K562 (cell line): ENCODE data around the gene PDE11A.

Experiments used
- BHLHE40 ChIP-seq: IDR thresholded peaks from 2 replicates; pipeline ENCODE4 v1.6.1; 2011; ENCODE audit warnings: low read length, improper control_type of control experiment
- CBX5 ChIP-seq: IDR thresholded peaks from 2 replicates; pipeline ENCODE4 v1.6.1; 2014; ENCODE audit warnings: low read depth, borderline replicate concordance
- CTCF ChIP-seq, 3 experiments: IDR thresholded peaks in 2 of 3; conservative IDR thresholded peaks in 1 of 3; 2 replicates each; pipeline ENCODE4 v1.5.1; 2011 to 2012; ENCODE audit warnings: low read length in 3 of 3, mild to moderate bottlenecking in 3 of 3, control low read depth in 2 of 3, improper control_type of control experiment in 1 of 3, inconsistent platforms in 1 of 3, low read depth in 1 of 3, mixed read lengths in 1 of 3, moderate library complexity in 1 of 3; ENCODE audit not compliant: insufficient read depth in 2 of 3
- ELF1 ChIP-seq: fragments of 200-800 bp; sonication (Bioruptor generic); IDR thresholded peaks from 2 replicates; pipeline ENCODE4 v1.6.1; 2016; ENCODE audit warnings: missing genetic modification characterization, missing compliant biosample characterization
- NR2C2 ChIP-seq, 2 experiments: fragments of 200-800 bp in 1 of 2; sonication (Bioruptor generic) in 1 of 2; sonication (generic) in 1 of 2; formaldehyde crosslinking in 1 of 2; IDR thresholded peaks; 2 replicates each; pipeline versions ENCODE4 v1.6.1 to v1.8.0; 2016 to 2022; ENCODE audit warnings: mild to moderate bottlenecking in 1 of 2, missing compliant biosample characterization in 1 of 2, missing genetic modification characterization in 1 of 2, missing genetic modification reagents in 1 of 2
- POLR2A ChIP-seq: fragments of 450-650 bp; conservative IDR thresholded peaks from 2 replicates; pipeline ENCODE4 v1.6.1; 2016
- POLR2AphosphoS5 ChIP-seq: IDR thresholded peaks from 2 replicates; pipeline ENCODE4 v1.6.1; 2011; ENCODE audit warnings: mild to moderate bottlenecking, low read depth, low read length, moderate library complexity; ENCODE audit not compliant: control insufficient read depth, insufficient read depth
- SIN3A ChIP-seq, 2 experiments: fragments of 150-350 bp in 1 of 2; IDR thresholded peaks; 2 replicates each; pipeline ENCODE4 v1.6.1; 2011 to 2016; ENCODE audit warnings: borderline replicate concordance in 2 of 2, low read depth in 2 of 2, low read length in 2 of 2, mild to moderate bottlenecking in 2 of 2, moderate library complexity in 2 of 2; ENCODE audit not compliant: control insufficient read depth in 1 of 2
- ZEB2 ChIP-seq: fragments of 450-650 bp; IDR thresholded peaks from 2 replicates; pipeline ENCODE4 v1.6.1; 2016

GRCh38 chr2:177598326-177599138 lies 474.0 kb downstream of the PDE11A start:
- TF ChIP-seq CTCF (IDR thresholded peaks at IDR 0.05 in 2 of 3, conservative IDR thresholded peaks at IDR 0.05 in 1 of 3; ENCODE audit: insufficient read depth in 2 of 3, low read depth in 1 of 3, low read length in 3 of 3) (no peak), POLR2A (no peak), CBX5 (no peak), POLR2AphosphoS5 (no peak), NR2C2 (CRISPR knock-in tag; IDR thresholded peaks at IDR 0.05) (no peak), NR2C2 (tag; IDR thresholded peaks at IDR 0.05) (no peak), ZEB2 (no peak), ELF1 (tag) (no peak), BHLHE40 (no peak), SIN3A (IDR thresholded peaks at IDR 0.05; ENCODE audit: borderline replicate concordance in 2 of 2, control insufficient read depth in 1 of 2, low read depth in 2 of 2, low read length in 2 of 2) (no peak)
